ENCODE measurements around the gene VEPH1.
A peak's percentile ranks its signal among the peaks of the same experiment; 100 is the strongest.

VEPH1 gene

DNA sequence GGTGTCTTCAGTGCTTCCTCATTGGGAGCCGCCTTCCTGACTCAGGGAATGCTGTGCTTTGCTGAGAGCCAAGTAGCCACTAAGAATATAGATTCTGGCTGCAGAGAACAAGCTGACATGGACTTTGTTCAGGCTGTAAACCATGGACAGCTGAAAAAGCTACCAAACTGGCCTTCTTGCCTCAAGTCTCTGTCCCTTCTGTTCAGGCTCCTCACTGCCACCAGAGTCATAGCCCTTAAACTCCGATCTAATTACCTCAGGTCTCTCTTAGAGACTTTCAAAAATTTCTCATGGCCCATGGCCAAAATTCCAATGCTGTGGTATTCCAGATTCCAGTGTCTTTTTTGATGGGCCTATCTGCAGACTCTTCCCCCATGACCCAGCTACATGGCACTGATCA lies 86.0 kb downstream of the VEPH1 start:
- Histone ChIP-seq H3K36me3 (ENCODE audit: insufficient read depth, low read length) (no peaks in the 10 kb centered on the region), H3K9me3 (replicated peaks; ENCODE audit: low read length) (no peaks in the 10 kb centered on the region), H3K4me1 (ENCODE audit: control insufficient read depth, insufficient read depth, low read length) (peaks cover 24% of the 10 kb centered on the region), H3K4me2 (ENCODE audit: low read length) (no peak overlapping the region), H3K4me3 (ENCODE audit: low read length) (no peak overlapping the region), H3K27me3 (ENCODE audit: control insufficient read depth, insufficient read depth, low read length) (no peaks in the 10 kb centered on the region), H3K9ac (ENCODE audit: low read depth, low read length) (no peak overlapping the region)

DNA sequence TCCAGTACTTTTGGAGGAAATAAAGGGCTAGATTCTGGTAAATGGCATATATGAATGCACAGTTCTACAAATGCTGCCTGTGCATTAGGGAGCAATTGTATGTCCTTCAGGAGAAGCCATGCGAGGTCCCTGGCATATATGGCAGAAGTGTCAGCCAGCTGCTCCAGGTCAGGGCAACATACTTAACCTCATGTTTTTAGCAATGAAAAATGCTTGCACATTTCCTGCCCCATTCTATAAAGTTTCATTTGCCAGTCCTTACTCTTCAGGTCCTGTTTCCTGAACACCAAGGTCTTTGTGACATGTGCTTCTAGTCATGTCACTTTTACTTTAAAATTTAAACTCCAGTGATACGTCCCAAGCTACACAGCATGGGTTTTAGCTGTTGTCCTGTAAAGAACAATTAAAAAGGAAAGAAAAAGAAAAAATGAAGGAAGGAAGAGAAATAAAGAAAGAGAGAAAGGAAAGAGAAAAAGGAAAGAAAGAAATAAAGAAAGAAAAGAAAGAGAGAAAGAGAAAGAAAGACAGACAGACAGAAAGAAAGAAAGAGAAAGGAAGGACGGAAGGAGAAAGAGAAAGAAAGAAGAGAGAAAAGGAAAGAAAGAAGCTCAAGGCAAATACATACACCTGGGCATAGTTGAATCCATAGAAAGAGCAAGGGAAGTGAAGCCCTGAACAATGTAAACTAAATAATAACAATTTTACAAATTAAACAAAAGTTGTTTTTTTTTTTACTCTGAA lies 86.7 kb downstream of the VEPH1 start:
- no peak overlapping the region for H3K4me3 ChIP-seq (ENCODE audit: low read length)
- no peak overlapping the region for H3K4me2 ChIP-seq (ENCODE audit: low read length)
- no peaks in the 10 kb centered on the region for H3K36me3 ChIP-seq (ENCODE audit: insufficient read depth, low read length)
- no peaks in the 10 kb centered on the region for H3K27me3 ChIP-seq (ENCODE audit: control insufficient read depth, insufficient read depth, low read length)
- peaks cover 24% of the 10 kb centered on the region for H3K4me1 ChIP-seq (ENCODE audit: control insufficient read depth, insufficient read depth, low read length)
- no peak overlapping the region for H3K9ac ChIP-seq (ENCODE audit: low read depth, low read length)
- no peaks in the 10 kb centered on the region for H3K9me3 ChIP-seq (replicated peaks; ENCODE audit: low read length)

DNA sequence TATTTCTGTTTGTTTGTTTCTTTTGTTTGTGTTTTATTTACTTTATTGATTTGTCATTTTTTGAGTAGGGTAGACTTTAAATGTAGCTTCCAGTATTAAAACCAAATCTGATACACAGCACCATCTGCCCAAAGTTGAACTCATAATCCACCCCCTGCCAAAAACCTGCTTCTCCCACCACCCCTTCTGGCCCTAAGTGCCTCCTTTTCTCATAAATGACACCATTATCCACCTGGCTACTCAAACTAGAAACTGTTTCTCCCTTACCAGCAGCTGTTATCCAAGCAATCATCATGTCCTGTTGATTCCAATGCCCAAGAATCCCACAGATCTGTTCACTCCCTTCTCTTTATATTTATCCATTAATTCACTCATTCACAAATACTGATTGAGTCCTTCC lies 88.4 kb downstream of the VEPH1 start:
- Histone ChIP-seq H3K4me2 (ENCODE audit: low read length) (no peak overlapping the region), H3K4me1 (ENCODE audit: control insufficient read depth, insufficient read depth, low read length) (peaks cover 24% of the 10 kb centered on the region), H3K9ac (ENCODE audit: low read depth, low read length) (no peak overlapping the region), H3K4me3 (ENCODE audit: low read length) (no peak overlapping the region), H3K27me3 (ENCODE audit: control insufficient read depth, insufficient read depth, low read length) (no peaks in the 10 kb centered on the region), H3K36me3 (ENCODE audit: insufficient read depth, low read length) (no peaks in the 10 kb centered on the region), H3K9me3 (replicated peaks; ENCODE audit: low read length) (no peaks in the 10 kb centered on the region)

DNA sequence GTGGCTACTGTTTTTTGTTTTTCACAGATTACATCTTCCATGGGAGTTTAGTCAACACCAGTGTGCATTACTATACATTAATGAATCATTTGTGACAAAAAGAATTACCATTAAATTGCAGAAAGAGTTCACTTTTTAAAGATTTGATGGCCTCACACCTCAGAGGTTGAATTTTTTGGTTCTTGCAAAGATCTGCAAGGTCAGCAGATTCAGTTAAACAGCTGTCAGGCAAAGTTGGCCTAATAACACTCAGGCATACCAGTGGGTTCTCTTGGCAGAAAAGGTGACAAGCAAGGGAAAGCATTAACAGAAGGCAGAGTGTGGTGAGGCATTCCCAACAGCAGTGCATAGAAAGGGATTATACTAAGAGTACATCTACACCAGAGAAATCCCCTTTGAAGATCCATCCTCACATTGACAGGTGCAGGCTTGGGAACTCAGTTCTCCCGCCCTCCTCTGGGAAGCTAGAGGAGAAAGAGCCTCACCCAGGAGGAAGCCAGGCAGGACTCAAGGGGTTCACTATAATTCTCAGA lies 90.8 kb downstream of the VEPH1 start:
- Histone ChIP-seq H3K9ac (ENCODE audit: low read depth, low read length) (no peak overlapping the region), H3K4me1 (ENCODE audit: control insufficient read depth, insufficient read depth, low read length) (peaks cover 13% of the 10 kb centered on the region), H3K4me3 (ENCODE audit: low read length) (no peak overlapping the region), H3K36me3 (ENCODE audit: insufficient read depth, low read length) (no peaks in the 10 kb centered on the region), H3K27me3 (ENCODE audit: control insufficient read depth, insufficient read depth, low read length) (no peaks in the 10 kb centered on the region), H3K9me3 (replicated peaks; ENCODE audit: low read length) (no peaks in the 10 kb centered on the region), H3K4me2 (ENCODE audit: low read length) (no peak overlapping the region)

DNA sequence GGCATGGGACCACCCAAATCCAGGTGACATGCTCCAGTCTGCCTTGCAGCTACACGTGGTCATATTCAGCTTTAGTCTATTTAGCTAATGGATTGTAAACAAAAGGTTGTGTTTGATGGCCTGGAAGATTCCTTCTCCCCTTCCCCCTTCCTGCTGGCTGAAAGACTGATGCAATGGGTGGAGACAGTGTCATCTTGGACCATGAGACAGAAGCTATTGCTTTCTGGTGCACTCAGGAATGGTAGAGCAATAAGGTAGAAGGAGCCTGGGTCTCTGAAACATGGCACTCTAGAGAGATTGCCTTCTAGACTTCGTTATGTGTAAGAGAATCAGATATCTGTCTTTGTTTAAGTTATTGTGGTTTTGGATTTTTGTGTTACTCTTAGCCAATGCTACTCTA lies 92.3 kb downstream of the VEPH1 start:
- Histone ChIP-seq H3K9ac (ENCODE audit: low read depth, low read length) (no peak overlapping the region), H3K4me2 (ENCODE audit: low read length) (no peak overlapping the region), H3K4me1 (ENCODE audit: control insufficient read depth, insufficient read depth, low read length) (peaks cover 10% of the 10 kb centered on the region), H3K4me3 (ENCODE audit: low read length) (no peak overlapping the region), H3K27me3 (ENCODE audit: control insufficient read depth, insufficient read depth, low read length) (no peaks in the 10 kb centered on the region), H3K9me3 (replicated peaks; ENCODE audit: low read length) (no peaks in the 10 kb centered on the region), H3K36me3 (ENCODE audit: insufficient read depth, low read length) (no peaks in the 10 kb centered on the region)

DNA sequence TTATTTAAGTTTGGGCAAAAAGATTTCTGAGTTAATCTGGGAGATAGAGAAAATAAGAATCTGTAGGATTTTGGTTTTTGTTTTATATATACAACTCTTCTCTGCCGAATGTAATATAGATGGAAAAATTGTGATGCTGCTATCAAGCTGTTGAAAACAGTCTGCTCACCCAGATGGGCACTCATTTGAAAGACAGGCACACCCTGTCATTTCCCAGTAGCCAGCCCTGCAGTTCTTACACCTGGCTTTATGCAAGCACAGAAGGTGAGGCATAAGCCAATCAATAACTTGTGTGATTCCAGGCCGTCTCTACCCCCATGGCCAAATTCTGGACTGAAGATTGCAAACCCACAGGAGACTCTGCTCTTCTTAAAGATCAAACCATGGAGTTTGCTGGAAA lies 93.7 kb downstream of the VEPH1 start:
- peaks cover 21% of the 10 kb centered on the region for H3K4me1 ChIP-seq (ENCODE audit: control insufficient read depth, insufficient read depth, low read length)
- H3K4me2 ChIP-seq (ENCODE audit: low read length), result no peak overlapping the region
- H3K27me3 ChIP-seq (ENCODE audit: control insufficient read depth, insufficient read depth, low read length), result no peaks in the 10 kb centered on the region
- no peak overlapping the region for H3K4me3 ChIP-seq (ENCODE audit: low read length)
- H3K36me3 ChIP-seq (ENCODE audit: insufficient read depth, low read length), result no peaks in the 10 kb centered on the region
- no peak overlapping the region for H3K9ac ChIP-seq (ENCODE audit: low read depth, low read length)
- H3K9me3 ChIP-seq (replicated peaks; ENCODE audit: low read length), result no peaks in the 10 kb centered on the region

DNA sequence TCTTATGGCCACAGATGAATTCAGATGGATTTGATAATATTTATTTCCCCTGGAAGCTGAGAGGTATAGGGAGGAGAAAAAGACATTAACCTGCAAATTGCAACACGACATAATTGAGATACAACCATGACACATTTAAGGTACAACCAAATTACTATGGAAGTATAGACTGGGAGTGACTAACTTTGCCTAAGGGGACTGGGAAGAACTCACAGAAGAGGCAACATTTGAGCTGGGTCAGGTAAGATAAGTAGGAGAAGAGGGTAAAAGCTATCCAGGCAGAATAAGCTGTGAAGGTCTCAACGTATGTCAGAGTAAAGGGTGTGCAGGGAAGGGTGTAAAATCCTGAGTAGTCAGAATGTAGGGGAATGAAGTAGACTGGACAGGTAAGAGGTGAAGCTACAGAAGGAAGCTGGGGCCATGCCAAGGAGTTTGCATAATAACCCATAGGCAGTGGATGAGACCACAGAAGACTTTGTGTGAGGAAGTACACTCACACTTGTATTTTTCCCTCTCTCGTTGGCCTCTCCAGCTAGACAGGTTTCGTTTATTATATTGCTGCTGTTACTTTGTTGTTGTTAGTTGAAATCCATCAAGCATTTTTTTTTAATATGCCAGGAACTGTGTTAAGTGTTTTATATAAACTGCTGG lies 94.6 kb downstream of the VEPH1 start:
- Histone ChIP-seq H3K4me3 (ENCODE audit: low read length) (no peak overlapping the region), H3K36me3 (ENCODE audit: insufficient read depth, low read length) (no peaks in the 10 kb centered on the region), H3K4me2 (ENCODE audit: low read length) (no peak overlapping the region), H3K27me3 (ENCODE audit: control insufficient read depth, insufficient read depth, low read length) (no peaks in the 10 kb centered on the region), H3K9me3 (replicated peaks; ENCODE audit: low read length) (no peaks in the 10 kb centered on the region), H3K9ac (ENCODE audit: low read depth, low read length) (no peak overlapping the region), H3K4me1 (ENCODE audit: control insufficient read depth, insufficient read depth, low read length) (peaks cover 21% of the 10 kb centered on the region)

- H3K4me2 ChIP-seq (ENCODE audit: low read length), result no peak overlapping the region
- no peaks in the 10 kb centered on the region for H3K36me3 ChIP-seq (ENCODE audit: insufficient read depth, low read length)
- H3K4me3 ChIP-seq (ENCODE audit: low read length), result no peak overlapping the region
- no peaks in the 10 kb centered on the region for H3K9me3 ChIP-seq (replicated peaks; ENCODE audit: low read length)
- H3K27me3 ChIP-seq (ENCODE audit: control insufficient read depth, insufficient read depth, low read length), result no peaks in the 10 kb centered on the region
- H3K4me1 ChIP-seq (ENCODE audit: control insufficient read depth, insufficient read depth, low read length), result peaks cover 21% of the 10 kb centered on the region
- H3K9ac ChIP-seq (ENCODE audit: low read depth, low read length), result no peak overlapping the region
Observed at GRCh38 chr3:157407769-157408168, 95.4 kb downstream of the VEPH1 start.

DNA sequence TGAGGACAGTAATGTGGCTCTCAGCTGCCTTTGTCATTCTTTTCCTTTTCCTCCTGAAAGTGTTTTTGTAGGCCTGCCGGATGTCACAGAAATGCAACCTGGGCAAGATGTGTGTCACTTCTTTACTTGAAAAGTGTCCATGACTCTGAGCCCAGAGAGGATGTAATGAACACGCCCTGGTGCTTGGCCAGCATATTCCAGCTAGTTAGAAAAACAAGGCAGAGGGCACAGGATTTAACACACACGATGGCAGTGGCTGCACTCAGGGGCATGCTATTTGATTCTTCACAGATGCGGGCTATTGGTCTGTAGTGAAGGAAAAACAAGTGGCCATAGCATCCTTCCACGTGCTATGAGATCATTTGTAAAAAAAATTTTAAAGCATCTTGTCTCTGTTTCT lies 96.8 kb downstream of the VEPH1 start:
- Histone ChIP-seq H3K36me3 (ENCODE audit: insufficient read depth, low read length) (no peaks in the 10 kb centered on the region), H3K4me1 (ENCODE audit: control insufficient read depth, insufficient read depth, low read length) (peaks cover 21% of the 10 kb centered on the region), H3K4me2 (ENCODE audit: low read length) (no peak overlapping the region), H3K9me3 (replicated peaks; ENCODE audit: low read length) (no peaks in the 10 kb centered on the region), H3K9ac (ENCODE audit: low read depth, low read length) (no peak overlapping the region), H3K27me3 (ENCODE audit: control insufficient read depth, insufficient read depth, low read length) (no peaks in the 10 kb centered on the region), H3K4me3 (ENCODE audit: low read length) (no peak overlapping the region)

- Histone ChIP-seq H3K4me2 (ENCODE audit: low read length) (peak overlapping the region; percentile 21), H3K4me1 (ENCODE audit: control insufficient read depth, insufficient read depth, low read length) (peaks cover 21% of the 10 kb centered on the region), H3K9ac (ENCODE audit: low read depth, low read length) (no peak overlapping the region), H3K4me3 (ENCODE audit: low read length) (no peak overlapping the region), H3K36me3 (ENCODE audit: insufficient read depth, low read length) (no peaks in the 10 kb centered on the region), H3K9me3 (replicated peaks; ENCODE audit: low read length) (no peaks in the 10 kb centered on the region), H3K27me3 (ENCODE audit: control insufficient read depth, insufficient read depth, low read length) (no peaks in the 10 kb centered on the region)
Observed at GRCh38 chr3:157405457-157405856, 97.8 kb downstream of the VEPH1 start.

DNA sequence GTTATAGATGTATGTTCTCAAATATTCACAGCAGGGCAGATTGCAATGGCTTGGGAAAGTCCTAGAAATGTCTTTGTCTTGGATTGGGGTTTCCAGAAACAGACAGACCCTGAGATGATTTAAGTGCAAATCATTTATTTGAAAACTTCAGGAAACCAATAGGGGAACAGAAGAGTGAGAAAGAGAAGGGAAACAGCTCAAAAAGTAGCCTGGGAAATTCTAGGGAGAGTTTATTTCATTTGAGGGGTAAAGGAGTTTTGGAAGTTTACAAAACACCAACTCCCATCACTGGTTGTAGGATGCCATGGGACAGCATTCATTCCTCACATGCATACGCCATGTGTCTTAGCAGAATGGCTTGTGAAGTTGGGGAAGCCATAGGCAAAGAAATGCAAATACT lies 98.8 kb downstream of the VEPH1 start:
- H3K9ac ChIP-seq (ENCODE audit: low read depth, low read length), result no peak overlapping the region
- no peak overlapping the region for H3K4me2 ChIP-seq (ENCODE audit: low read length)
- H3K36me3 ChIP-seq (ENCODE audit: insufficient read depth, low read length), result no peaks in the 10 kb centered on the region
- H3K27me3 ChIP-seq (ENCODE audit: control insufficient read depth, insufficient read depth, low read length), result no peaks in the 10 kb centered on the region
- H3K4me3 ChIP-seq (ENCODE audit: low read length), result no peak overlapping the region
- no peaks in the 10 kb centered on the region for H3K9me3 ChIP-seq (replicated peaks; ENCODE audit: low read length)
- H3K4me1 ChIP-seq (ENCODE audit: control insufficient read depth, insufficient read depth, low read length), result peaks cover 21% of the 10 kb centered on the region

GRCh38 chr3:157398598-157398997 lies 104.6 kb downstream of the VEPH1 start:
- Histone ChIP-seq H3K36me3 (ENCODE audit: insufficient read depth, low read length) (no peaks in the 10 kb centered on the region), H3K9me3 (replicated peaks; ENCODE audit: low read length) (no peaks in the 10 kb centered on the region), H3K4me3 (ENCODE audit: low read length) (no peak overlapping the region), H3K27me3 (ENCODE audit: control insufficient read depth, insufficient read depth, low read length) (no peaks in the 10 kb centered on the region), H3K4me2 (ENCODE audit: low read length) (no peak overlapping the region), H3K9ac (ENCODE audit: low read depth, low read length) (no peak overlapping the region), H3K4me1 (ENCODE audit: control insufficient read depth, insufficient read depth, low read length) (no peaks in the 10 kb centered on the region)
